Measurements from ENCODE around the gene HEXA. TPM values are rescaled to one million over a fixed set of nuclear protein-coding genes. Genes with fewer than 3 reads are reported as not detected.

Gene HEXA
- total RNA-seq, 1 donor from 2014 or later: 185 TPM

GRCh38 chr15:72372361-72372760 is 3.5 kb downstream of the HEXA start:
- H3K36me3 ChIP-seq: peaks cover 5% of the 10 kb centered on the region
- H3K9me3 ChIP-seq: no peaks in the 10 kb centered on the region
- no peaks in the 10 kb centered on the region for H3K27me3 ChIP-seq
- H3K27ac ChIP-seq: no peak overlapping the region
- ATAC-seq (no peak), DNase-seq (no peak)
- intact Hi-C loops (cut with DNase I): no loop called here
- no peak for TF ChIP-seq CTCF (IDR thresholded peaks at IDR 0.05)
- H3K4me1 ChIP-seq: peaks cover 32% of the 10 kb centered on the region
- H3K4me3 ChIP-seq: no peak overlapping the region

GRCh38 chr15:72369964-72370363 is 5.8 kb downstream of the HEXA start:
- peaks cover 23% of the 10 kb centered on the region for H3K4me1 ChIP-seq
- no peaks in the 10 kb centered on the region for H3K27me3 ChIP-seq
- no peak for DNase-seq
- H3K27ac ChIP-seq: peak overlapping the region; percentile 5
- ATAC-seq: peak; percentile 61
- no peaks in the 10 kb centered on the region for H3K9me3 ChIP-seq
- H3K36me3 ChIP-seq: peaks cover 5% of the 10 kb centered on the region
- intact Hi-C loops (cut with DNase I): no loop called here
- no peak overlapping the region for H3K4me3 ChIP-seq
- no peak for TF ChIP-seq CTCF (IDR thresholded peaks at IDR 0.05)

- Histone ChIP-seq H3K36me3 (peaks cover 5% of the 10 kb centered on the region), H3K27me3 (no peaks in the 10 kb centered on the region), H3K4me3 (no peak overlapping the region), H3K9me3 (no peaks in the 10 kb centered on the region), H3K4me1 (peaks cover 20% of the 10 kb centered on the region), H3K27ac (peak overlapping the region; percentile 33)
- ATAC-seq (peak; percentile 89), DNase-seq (no peak)
- TF ChIP-seq CTCF (IDR thresholded peaks at IDR 0.05): no peak
- intact Hi-C loops (cut with DNase I): no loop called here
These were observed 6.9 kb downstream of the HEXA start for GRCh38 chr15:72368899-72369298.

GRCh38 chr15:72368325-72368724 is 7.5 kb downstream of the HEXA start:
- Histone ChIP-seq H3K4me1 (peaks cover 20% of the 10 kb centered on the region), H3K27me3 (no peaks in the 10 kb centered on the region), H3K9me3 (no peaks in the 10 kb centered on the region), H3K4me3 (no peak overlapping the region), H3K36me3 (peaks cover 7% of the 10 kb centered on the region), H3K27ac (peak overlapping the region; percentile 33)
- DNase-seq (no peak), ATAC-seq (peak; percentile 53)
- TF ChIP-seq CTCF (IDR thresholded peaks at IDR 0.05): no peak
- intact Hi-C loops (cut with DNase I): no loop called here

- ATAC-seq: peak; percentile 81
- intact Hi-C loops (cut with DNase I): no loop called here
These were observed 10.0 kb downstream of the HEXA start for GRCh38 chr15:72365844-72366243.

More at GRCh38 chr15:72365844-72366243, 10.0 kb downstream of the HEXA start:
- no peak overlapping the region for H3K4me3 ChIP-seq
- H3K4me1 ChIP-seq: peaks cover 15% of the 10 kb centered on the region
- H3K27ac ChIP-seq: no peak overlapping the region
- no peaks in the 10 kb centered on the region for H3K27me3 ChIP-seq
- TF ChIP-seq CTCF (IDR thresholded peaks at IDR 0.05): no peak
- DNase-seq: no peak
- no peaks in the 10 kb centered on the region for H3K9me3 ChIP-seq
- peaks cover 14% of the 10 kb centered on the region for H3K36me3 ChIP-seq
